Measurements from ENCODE around the gene ANKRD11.
"Not testable (repeated sequence)": the region's sequence is repeated elsewhere in the genome, so short reads cannot be mapped to it uniquely, and the experiment has no call there.

Gene ANKRD11

GRCh38 chr16:89434490-89434889 is 55.9 kb downstream of the ANKRD11 start:
- no peaks in the 10 kb centered on the region for H3K9me3 ChIP-seq (ENCODE audit: insufficient read depth, low read length)
- H3F3A ChIP-seq (ENCODE audit: insufficient read depth), result no peaks in the 10 kb centered on the region
- H3K9me2 ChIP-seq (replicated peaks; ENCODE audit: insufficient read depth, low read length), result no peaks in the 10 kb centered on the region
- H3K79me2 ChIP-seq (ENCODE audit: insufficient read depth, low read length), result peaks cover 93% of the 10 kb centered on the region
- TF ChIP-seq CTCF (IDR thresholded peaks at IDR 0.05; ENCODE audit: insufficient read depth, low read length, poor library complexity, severe bottlenecking) (no peak), EZH2phosphoT487 (conservative IDR thresholded peaks at IDR 0.05; ENCODE audit: low read length) (no peak)
- H2AFZ ChIP-seq (ENCODE audit: low read depth, low read length, severe bottlenecking), result no peak overlapping the region
- no peak overlapping the region for H3K4me3 ChIP-seq (ENCODE audit: insufficient read depth, low read length, poor library complexity, severe bottlenecking)
- no peak overlapping the region for H3K4me2 ChIP-seq (ENCODE audit: low read depth, low read length, poor library complexity, severe bottlenecking)
- H3K27me3 ChIP-seq (ENCODE audit: low read length), result no peaks in the 10 kb centered on the region
- H3K27ac ChIP-seq (ENCODE audit: low read depth, low read length), result no peak overlapping the region
- H3K9ac ChIP-seq (ENCODE audit: low read length), result no peak overlapping the region
- peaks cover 38% of the 10 kb centered on the region for H4K20me1 ChIP-seq (ENCODE audit: low read depth, low read length)
- H3K36me3 ChIP-seq (ENCODE audit: low read length), result no peaks in the 10 kb centered on the region

DNA sequence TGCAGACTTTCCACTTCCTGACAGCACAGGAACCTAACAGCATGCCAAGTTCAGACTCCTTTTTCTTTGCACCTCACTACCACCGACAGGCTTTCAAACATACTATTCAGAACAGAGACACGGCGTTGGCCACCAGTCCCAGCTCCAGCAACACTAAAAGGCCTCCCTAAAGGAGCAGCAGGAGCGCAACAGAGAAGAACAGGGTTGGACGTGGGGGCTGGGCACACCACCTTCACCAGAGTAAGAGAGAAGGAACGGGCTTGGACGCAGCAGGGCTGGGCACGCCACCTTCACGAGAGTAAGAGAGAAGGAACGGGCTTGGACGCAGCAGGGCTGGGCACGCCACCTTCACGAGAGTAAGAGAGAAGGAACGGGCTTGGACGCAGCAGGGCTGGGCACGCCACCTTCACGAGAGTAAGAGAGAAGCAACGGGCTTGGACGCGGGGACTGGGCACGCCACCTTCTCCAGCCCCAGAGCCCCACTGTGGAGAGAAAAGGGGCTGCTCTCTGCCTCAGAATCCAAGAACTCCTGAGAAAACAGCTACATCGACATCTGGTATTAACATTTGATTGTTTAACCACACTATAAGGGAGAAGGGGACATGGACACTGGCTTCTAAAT is 56.9 kb downstream of the ANKRD11 start:
- H2AFZ ChIP-seq (ENCODE audit: low read depth, low read length, severe bottlenecking); H3K36me3 ChIP-seq (ENCODE audit: low read length); H3K4me3 ChIP-seq (ENCODE audit: insufficient read depth, low read length, poor library complexity, severe bottlenecking); H3K9ac ChIP-seq (ENCODE audit: low read length); H3K9me2 ChIP-seq (replicated peaks; ENCODE audit: insufficient read depth, low read length); H3K4me2 ChIP-seq (ENCODE audit: low read depth, low read length, poor library complexity, severe bottlenecking); H3K27ac ChIP-seq (ENCODE audit: low read depth, low read length); H3F3A ChIP-seq (ENCODE audit: insufficient read depth); H3K27me3 ChIP-seq (ENCODE audit: low read length); H3K9me3 ChIP-seq (ENCODE audit: insufficient read depth, low read length): not testable (repeated sequence)
- peaks cover 34% of the 10 kb centered on the region; the same call in 1 of the 2 replicates for H4K20me1 ChIP-seq (ENCODE audit: low read depth, low read length)
- peaks cover 87% of the 10 kb centered on the region for H3K79me2 ChIP-seq (ENCODE audit: insufficient read depth, low read length)

DNA sequence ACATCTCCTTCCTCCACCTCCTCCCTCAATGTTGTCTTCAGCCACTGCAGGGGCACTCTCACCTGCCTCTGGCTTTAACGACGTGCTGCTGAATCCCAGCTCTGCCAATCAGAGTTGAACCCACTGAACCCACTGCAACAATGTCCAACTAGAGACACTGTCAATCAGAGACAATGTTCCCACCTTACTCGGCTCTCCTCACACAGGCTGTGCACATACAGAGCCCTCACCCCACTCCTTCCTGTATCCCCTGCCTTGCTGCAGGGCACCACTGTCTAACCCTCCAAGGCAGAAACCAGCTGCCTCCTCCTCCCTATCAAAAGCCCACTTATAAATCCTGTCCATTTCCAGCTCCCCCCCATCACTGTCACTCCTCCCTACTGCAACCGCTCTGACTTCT is 58.7 kb downstream of the ANKRD11 start:
- no peak overlapping the region for H3K9ac ChIP-seq (ENCODE audit: low read length)
- no peaks in the 10 kb centered on the region for H3K9me3 ChIP-seq (ENCODE audit: insufficient read depth, low read length)
- H3F3A ChIP-seq (ENCODE audit: insufficient read depth), result no peaks in the 10 kb centered on the region
- no peaks in the 10 kb centered on the region for H3K27me3 ChIP-seq (ENCODE audit: low read length)
- peaks cover 29% of the 10 kb centered on the region for H4K20me1 ChIP-seq (ENCODE audit: low read depth, low read length)
- no peak overlapping the region for H2AFZ ChIP-seq (ENCODE audit: low read depth, low read length, severe bottlenecking)
- H3K4me3 ChIP-seq (ENCODE audit: insufficient read depth, low read length, poor library complexity, severe bottlenecking), result no peak overlapping the region
- no peak overlapping the region for H3K27ac ChIP-seq (ENCODE audit: low read depth, low read length)
- H3K4me2 ChIP-seq (ENCODE audit: low read depth, low read length, poor library complexity, severe bottlenecking), result no peak overlapping the region
- H3K36me3 ChIP-seq (ENCODE audit: low read length), result no peaks in the 10 kb centered on the region
- TF ChIP-seq CTCF (IDR thresholded peaks at IDR 0.05; ENCODE audit: insufficient read depth, low read length, poor library complexity, severe bottlenecking) (no peak), EZH2phosphoT487 (conservative IDR thresholded peaks at IDR 0.05; ENCODE audit: low read length) (no peak)
- no peaks in the 10 kb centered on the region for H3K9me2 ChIP-seq (replicated peaks; ENCODE audit: insufficient read depth, low read length)
- H3K79me2 ChIP-seq (ENCODE audit: insufficient read depth, low read length), result peaks cover 86% of the 10 kb centered on the region

- no peak overlapping the region for H3K4me3 ChIP-seq (ENCODE audit: insufficient read depth, low read length, poor library complexity, severe bottlenecking)
- H3K27me3 ChIP-seq (ENCODE audit: low read length), result no peaks in the 10 kb centered on the region
- H2AFZ ChIP-seq (ENCODE audit: low read depth, low read length, severe bottlenecking), result no peak overlapping the region
- no peaks in the 10 kb centered on the region for H3K9me3 ChIP-seq (ENCODE audit: insufficient read depth, low read length)
- no peaks in the 10 kb centered on the region for H3F3A ChIP-seq (ENCODE audit: insufficient read depth)
- no peaks in the 10 kb centered on the region for H3K36me3 ChIP-seq (ENCODE audit: low read length)
- no peaks in the 10 kb centered on the region for H3K9me2 ChIP-seq (replicated peaks; ENCODE audit: insufficient read depth, low read length)
- H4K20me1 ChIP-seq (ENCODE audit: low read depth, low read length), result peaks cover 29% of the 10 kb centered on the region
- TF ChIP-seq EZH2phosphoT487 (conservative IDR thresholded peaks at IDR 0.05; ENCODE audit: low read length) (no peak), CTCF (IDR thresholded peaks at IDR 0.05; ENCODE audit: insufficient read depth, low read length, poor library complexity, severe bottlenecking) (no peak)
- H3K9ac ChIP-seq (ENCODE audit: low read length), result no peak overlapping the region
- no peak overlapping the region for H3K27ac ChIP-seq (ENCODE audit: low read depth, low read length)
- peaks cover 86% of the 10 kb centered on the region for H3K79me2 ChIP-seq (ENCODE audit: insufficient read depth, low read length)
- H3K4me2 ChIP-seq (ENCODE audit: low read depth, low read length, poor library complexity, severe bottlenecking), result no peak overlapping the region
These were observed 59.2 kb downstream of the ANKRD11 start for GRCh38 chr16:89431158-89431584.

Measured in SU-DHL-6 (cell line).